H9 (cell line): Measurements from ENCODE around the gene SLC6A18. TPM values are rescaled to one million over a fixed set of nuclear protein-coding genes. Genes with fewer than 3 reads are reported as not detected.

Experiments used
- DNase-seq: peaks from one replicate; pipeline ENCODE4 v3.0.0-alpha.2; 2017
- H2AFZ ChIP-seq: one replicate; pipeline ENCODE4 v1.6.1; 2013; ENCODE audit warnings: mild to moderate bottlenecking, low read length, control low read depth, moderate library complexity
- H2AK5ac ChIP-seq: 2 replicates; pipeline ENCODE4 v1.6.1; 2013; ENCODE audit warnings: low read length, control low read depth, mixed read lengths; ENCODE audit not compliant: insufficient read length
- H2BK120ac ChIP-seq: one replicate; pipeline ENCODE4 v1.6.1; 2013; ENCODE audit warnings: low read depth, mild to moderate bottlenecking, low read length, control low read depth, inconsistent platforms; ENCODE audit not compliant: poor library complexity, severe bottlenecking
- H2BK12ac ChIP-seq: 2 replicates; pipeline ENCODE4 v1.6.1; 2013; ENCODE audit warnings: low read length, control low read depth, mixed read lengths, low read depth; ENCODE audit not compliant: insufficient read length
- H2BK15ac ChIP-seq: 2 replicates; pipeline ENCODE4 v1.6.1; 2013; ENCODE audit warnings: low read depth, low read length, control low read depth
- H2BK20ac ChIP-seq: one replicate; pipeline ENCODE4 v1.6.1; 2013; ENCODE audit warnings: low read depth, mild to moderate bottlenecking, low read length, control low read depth, inconsistent platforms; ENCODE audit not compliant: poor library complexity, severe bottlenecking
- H2BK5ac ChIP-seq: 2 replicates; pipeline ENCODE4 v1.6.1; 2013; ENCODE audit warnings: low read length, control low read depth, mixed read lengths; ENCODE audit not compliant: insufficient read length
- H3K14ac ChIP-seq: 2 replicates; pipeline ENCODE4 v1.6.1; 2013; ENCODE audit warnings: low read length, control low read depth; ENCODE audit not compliant: insufficient read depth
- H3K18ac ChIP-seq: 2 replicates; pipeline ENCODE4 v1.6.1; 2013; ENCODE audit warnings: low read depth, mild to moderate bottlenecking, mixed read lengths, low read length, control low read depth; ENCODE audit not compliant: insufficient read length
- H3K23ac ChIP-seq: 2 replicates; pipeline ENCODE4 v1.6.1; 2013; ENCODE audit warnings: low read length, control low read depth, mixed read lengths, low read depth; ENCODE audit not compliant: insufficient read length
- H3K23me2 ChIP-seq: 2 replicates; pipeline ENCODE4 v1.6.1; 2013; ENCODE audit warnings: low read depth, mild to moderate bottlenecking, mixed read lengths, low read length, control low read depth; ENCODE audit not compliant: insufficient read length, poor library complexity, severe bottlenecking
- H3K27ac ChIP-seq: 2 replicates; pipeline ENCODE4 v1.5.1; 2013; ENCODE audit warnings: low read length, control low read depth, mixed read lengths, low read depth; ENCODE audit not compliant: insufficient read length
- H3K27me3 ChIP-seq: 2 replicates; pipeline ENCODE4 v1.6.1; 2013; ENCODE audit warnings: low read length, control low read depth, inconsistent platforms; ENCODE audit not compliant: insufficient read depth
- H3K4ac ChIP-seq: 2 replicates; pipeline ENCODE4 v1.6.1; 2013; ENCODE audit warnings: low read depth, mild to moderate bottlenecking, control low read depth, inconsistent platforms, low read length, moderate library complexity
- H3K4me1 ChIP-seq: 2 replicates; pipeline ENCODE4 v1.6.1; 2013; ENCODE audit warnings: low read length, control low read depth, inconsistent platforms; ENCODE audit not compliant: insufficient read depth
- H3K4me2 ChIP-seq: 2 replicates; pipeline ENCODE4 v1.6.1; 2013; ENCODE audit warnings: low read length, control low read depth, mixed read lengths; ENCODE audit not compliant: insufficient read length, insufficient read depth
- H3K56ac ChIP-seq: 2 replicates; pipeline ENCODE4 v1.6.1; 2013; ENCODE audit warnings: low read depth, mild to moderate bottlenecking, mixed read lengths, low read length, control low read depth; ENCODE audit not compliant: insufficient read length
- H3K79me1 ChIP-seq: 2 replicates; pipeline ENCODE4 v1.6.1; 2013; ENCODE audit warnings: low read depth, mild to moderate bottlenecking, moderate library complexity, low read length, control low read depth, inconsistent platforms; ENCODE audit not compliant: insufficient read depth, poor library complexity, severe bottlenecking
- H3K79me2 ChIP-seq: 2 replicates; pipeline ENCODE4 v1.6.1; 2013; ENCODE audit warnings: low read length, control low read depth, inconsistent platforms; ENCODE audit not compliant: insufficient read depth
- H3K9ac ChIP-seq: 2 replicates; pipeline ENCODE4 v1.6.1; 2013; ENCODE audit warnings: low read length, control low read depth, mixed read lengths; ENCODE audit not compliant: insufficient read length; ENCODE audit errors: extremely low read depth
- H3K9me3 ChIP-seq: one replicate; pipeline ENCODE4 v1.6.1; 2013; ENCODE audit warnings: low read depth, low read length, inconsistent platforms; ENCODE audit not compliant: control insufficient read depth
- H3T11ph ChIP-seq: one replicate; pipeline ENCODE4 v1.6.1; 2013; ENCODE audit warnings: mild to moderate bottlenecking, low read length, control low read depth, inconsistent platforms
- H4K20me1 ChIP-seq: one replicate; pipeline ENCODE4 v1.6.1; 2013; ENCODE audit not compliant: control insufficient read depth, insufficient read length, insufficient read depth
- H4K5ac ChIP-seq: 2 replicates; pipeline ENCODE4 v1.6.1; 2013; ENCODE audit warnings: low read depth, mild to moderate bottlenecking, mixed read lengths, low read length, control low read depth; ENCODE audit not compliant: insufficient read length
- H4K8ac ChIP-seq: replicated peaks from 2 replicates; pipeline ENCODE4 v1.6.1; 2013; ENCODE audit warnings: low read length, control low read depth, mixed read lengths, low read depth; ENCODE audit not compliant: insufficient read length
- H4K91ac ChIP-seq: 2 replicates; pipeline ENCODE4 v1.6.1; 2013; ENCODE audit warnings: low read depth, mild to moderate bottlenecking, moderate library complexity, mixed read lengths, low read length, control low read depth; ENCODE audit not compliant: insufficient read length
- H3K27ac Mint-ChIP-seq, 3 experiments: 2 replicates in 2 of 3; 3 replicates in 1 of 3; pipeline ENCODE4 v1.8.0; 2020 to 2021; ENCODE audit warnings: mixed read lengths in 3 of 3, mild to moderate bottlenecking in 1 of 3, moderate library complexity in 1 of 3
- H3K27me3 Mint-ChIP-seq: 2 replicates; pipeline ENCODE4 v1.8.0; 2021; ENCODE audit warnings: low read depth, mild to moderate bottlenecking, moderate library complexity, mixed read lengths
- H3K36me3 Mint-ChIP-seq, 3 experiments: 2 replicates in 2 of 3; 3 replicates in 1 of 3; pipeline ENCODE4 v1.8.0; 2020 to 2021; ENCODE audit warnings: low read depth in 3 of 3, mixed read lengths in 3 of 3; ENCODE audit not compliant: insufficient read depth in 1 of 3
- H3K4me1 Mint-ChIP-seq, 2 experiments: 2 replicates each; pipeline ENCODE4 v1.8.0; 2020; ENCODE audit warnings: mixed read lengths in 2 of 2
- H3K4me3 Mint-ChIP-seq, 2 experiments: 2 replicates in 1 of 2; 3 replicates in 1 of 2; pipeline ENCODE4 v1.8.0; 2020 to 2021; ENCODE audit warnings: mild to moderate bottlenecking in 2 of 2, mixed read lengths in 2 of 2, moderate library complexity in 1 of 2
- H3K9me3 Mint-ChIP-seq, 2 experiments: 2 replicates in 1 of 2; 3 replicates in 1 of 2; pipeline ENCODE4 v1.8.0; 2020; ENCODE audit warnings: mild to moderate bottlenecking in 2 of 2, mixed read lengths in 2 of 2, moderate library complexity in 1 of 2
- WGBS: extraction: QIAGEN DNeasy Blood & Tissue Kit; methylation state at CpG from one replicate; pipeline ENCODE4 v1.1.7; 2013; ENCODE audit warnings: missing lambda C conversion rate, low lambda C conversion rate, mixed read lengths; ENCODE audit not compliant: insufficient read length; ENCODE audit errors: extremely low coverage; 5-methylcytosine and 5-hydroxymethylcytosine counted together
- total RNA-seq: library from RNA; stranded (reverse); gene quantifications from 2 replicates; pipeline ENCODE4 v1.2.1, GENCODE V29; 2021
- TF ChIP-seq, protein P1 (sequence below): fragments of 200-600 bp; sonication (generic); conservative IDR thresholded peaks from 3 replicates; pipeline ENCODE4 v1.8.0; 2021; ENCODE audit warnings: antibody characterized with exemption, mild to moderate bottlenecking

The SLC6A18 gene
- total RNA-seq, 1 experiment from 2014 or later, result not detected

DNA sequence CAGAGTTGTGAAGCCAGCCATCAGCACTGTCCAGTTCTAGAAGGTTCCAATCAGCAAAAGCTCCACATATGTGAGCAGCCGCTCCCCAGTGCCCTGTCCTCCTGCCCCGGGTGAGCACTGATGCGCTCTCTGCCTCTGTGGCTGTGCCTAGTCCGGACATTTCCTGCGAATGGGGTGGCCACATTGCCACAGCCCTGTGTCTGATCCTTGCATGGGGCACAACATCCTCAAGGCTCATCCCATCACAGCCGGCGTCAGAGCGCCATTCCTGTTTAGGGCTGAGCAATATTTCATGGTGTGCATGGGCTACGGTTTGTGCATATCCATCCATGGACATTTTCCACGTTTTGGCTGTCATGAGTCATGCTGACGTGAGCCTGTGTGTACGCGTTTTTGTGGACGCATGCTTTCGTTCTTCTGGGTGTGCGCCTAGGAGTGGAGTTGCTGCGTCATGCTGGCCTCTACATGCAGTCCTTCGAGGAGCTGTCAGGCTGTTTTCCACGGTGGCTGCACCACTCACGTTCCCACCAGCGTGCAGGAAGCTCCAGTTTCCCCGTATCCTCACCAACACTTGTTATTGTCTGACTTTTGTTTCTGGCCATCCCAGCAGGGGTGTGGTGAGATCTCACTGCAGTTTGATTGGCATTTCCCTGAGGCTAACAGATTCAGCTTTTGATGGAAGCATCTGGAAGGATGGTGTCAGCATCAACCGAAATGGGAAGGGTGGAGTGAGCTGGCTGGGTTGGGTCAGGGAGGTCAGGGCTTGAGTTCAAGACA is 9.7 kb upstream of the SLC6A18 start:
- Mint-ChIP-seq H3K4me3 (no peak overlapping the region), H3K27me3 (peaks cover 10% of the 10 kb centered on the region), H3K36me3 (no peaks in the 10 kb centered on the region), H3K9me3 (peaks cover 0 to 6% of the 10 kb centered on the region in 2 experiments; a peak in 3 of 5 replicates), H3K4me1 (peaks cover 3 to 6% of the 10 kb centered on the region in 2 experiments; a peak in 2 of 4 replicates), H3K27ac (no peak overlapping the region; a peak in 1 of 7 replicates)
- H3K9me3 ChIP-seq, result no peaks in the 10 kb centered on the region
- H3K27me3 ChIP-seq, result no peaks in the 10 kb centered on the region
- no peak overlapping the region for H3K14ac ChIP-seq
- no peaks in the 10 kb centered on the region for H3K23me2 ChIP-seq
- H4K5ac ChIP-seq, result no peak overlapping the region
- no peak overlapping the region for H3K23ac ChIP-seq
- WGBS, result no CpG with 5 or more reads among the region's 23 CpGs
- H3K4me2 ChIP-seq, result no peak overlapping the region
- H3K4ac ChIP-seq, result no peak overlapping the region
- TF ChIP-seq, protein P1, sequence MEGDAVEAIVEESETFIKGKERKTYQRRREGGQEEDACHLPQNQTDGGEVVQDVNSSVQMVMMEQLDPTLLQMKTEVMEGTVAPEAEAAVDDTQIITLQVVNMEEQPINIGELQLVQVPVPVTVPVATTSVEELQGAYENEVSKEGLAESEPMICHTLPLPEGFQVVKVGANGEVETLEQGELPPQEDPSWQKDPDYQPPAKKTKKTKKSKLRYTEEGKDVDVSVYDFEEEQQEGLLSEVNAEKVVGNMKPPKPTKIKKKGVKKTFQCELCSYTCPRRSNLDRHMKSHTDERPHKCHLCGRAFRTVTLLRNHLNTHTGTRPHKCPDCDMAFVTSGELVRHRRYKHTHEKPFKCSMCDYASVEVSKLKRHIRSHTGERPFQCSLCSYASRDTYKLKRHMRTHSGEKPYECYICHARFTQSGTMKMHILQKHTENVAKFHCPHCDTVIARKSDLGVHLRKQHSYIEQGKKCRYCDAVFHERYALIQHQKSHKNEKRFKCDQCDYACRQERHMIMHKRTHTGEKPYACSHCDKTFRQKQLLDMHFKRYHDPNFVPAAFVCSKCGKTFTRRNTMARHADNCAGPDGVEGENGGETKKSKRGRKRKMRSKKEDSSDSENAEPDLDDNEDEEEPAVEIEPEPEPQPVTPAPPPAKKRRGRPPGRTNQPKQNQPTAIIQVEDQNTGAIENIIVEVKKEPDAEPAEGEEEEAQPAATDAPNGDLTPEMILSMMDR, result no peak
- no peak overlapping the region for H4K8ac ChIP-seq
- no peak overlapping the region for H2BK120ac ChIP-seq
- no peak overlapping the region for H2BK20ac ChIP-seq
- H2BK5ac ChIP-seq, result no peak overlapping the region
- H3K18ac ChIP-seq, result no peak overlapping the region
- no peak overlapping the region for H3T11ph ChIP-seq
- no peak overlapping the region for H2AK5ac ChIP-seq
- no peak overlapping the region for H3K27ac ChIP-seq
- no peak overlapping the region for H3K9ac ChIP-seq
- H4K91ac ChIP-seq, result no peak overlapping the region
- no peak overlapping the region for H2AFZ ChIP-seq
- H3K79me1 ChIP-seq, result no peaks in the 10 kb centered on the region
- no peaks in the 10 kb centered on the region for H3K4me1 ChIP-seq
- no peak overlapping the region for H3K56ac ChIP-seq
- peaks cover 3% of the 10 kb centered on the region for H4K20me1 ChIP-seq
- DNase-seq, result no peak
- no peak overlapping the region for H2BK12ac ChIP-seq
- no peaks in the 10 kb centered on the region for H3K79me2 ChIP-seq
- H2BK15ac ChIP-seq, result no peak overlapping the region
